ENCODE data around the gene CCDC187. TPM values are rescaled to one million over a fixed set of nuclear protein-coding genes. Genes with fewer than 3 reads are reported as not detected.

CCDC187 gene
- total and polyA plus RNA-seq, 2 of the 8 experiments (the other 6 are each of a cell fraction or from before 2014, with no cell fraction given), result 0.02 TPM; not detected in 1

DNA sequence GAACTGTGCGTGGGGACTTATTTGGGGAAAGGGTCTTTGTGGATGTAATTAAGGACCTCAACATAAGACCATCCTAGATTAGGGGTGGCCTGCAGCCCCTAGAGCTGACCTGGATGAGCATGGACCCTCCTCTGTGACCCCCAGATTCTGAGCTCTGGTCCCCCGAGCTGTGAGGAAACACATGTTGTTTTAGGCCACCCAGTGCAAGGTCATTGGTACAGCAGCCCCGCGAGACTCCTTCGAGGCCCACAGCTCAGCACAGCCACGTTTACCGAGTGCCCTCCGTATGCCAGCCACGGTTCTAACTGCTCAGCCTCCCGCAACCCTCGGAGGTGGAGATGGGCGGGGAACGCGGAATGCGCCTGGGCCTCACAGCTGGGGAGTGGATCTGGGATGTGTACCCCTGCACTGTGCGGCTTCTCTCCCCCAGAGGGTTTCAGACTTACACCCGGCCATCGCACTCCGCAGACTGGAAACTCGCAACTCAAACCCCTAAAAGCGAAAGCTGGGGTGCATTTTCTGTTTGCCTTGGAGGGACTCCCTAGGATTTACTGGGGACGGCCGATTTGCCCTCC is 18.9 kb upstream of the CCDC187 start (continued):
- TF ChIP-seq, protein P1, sequence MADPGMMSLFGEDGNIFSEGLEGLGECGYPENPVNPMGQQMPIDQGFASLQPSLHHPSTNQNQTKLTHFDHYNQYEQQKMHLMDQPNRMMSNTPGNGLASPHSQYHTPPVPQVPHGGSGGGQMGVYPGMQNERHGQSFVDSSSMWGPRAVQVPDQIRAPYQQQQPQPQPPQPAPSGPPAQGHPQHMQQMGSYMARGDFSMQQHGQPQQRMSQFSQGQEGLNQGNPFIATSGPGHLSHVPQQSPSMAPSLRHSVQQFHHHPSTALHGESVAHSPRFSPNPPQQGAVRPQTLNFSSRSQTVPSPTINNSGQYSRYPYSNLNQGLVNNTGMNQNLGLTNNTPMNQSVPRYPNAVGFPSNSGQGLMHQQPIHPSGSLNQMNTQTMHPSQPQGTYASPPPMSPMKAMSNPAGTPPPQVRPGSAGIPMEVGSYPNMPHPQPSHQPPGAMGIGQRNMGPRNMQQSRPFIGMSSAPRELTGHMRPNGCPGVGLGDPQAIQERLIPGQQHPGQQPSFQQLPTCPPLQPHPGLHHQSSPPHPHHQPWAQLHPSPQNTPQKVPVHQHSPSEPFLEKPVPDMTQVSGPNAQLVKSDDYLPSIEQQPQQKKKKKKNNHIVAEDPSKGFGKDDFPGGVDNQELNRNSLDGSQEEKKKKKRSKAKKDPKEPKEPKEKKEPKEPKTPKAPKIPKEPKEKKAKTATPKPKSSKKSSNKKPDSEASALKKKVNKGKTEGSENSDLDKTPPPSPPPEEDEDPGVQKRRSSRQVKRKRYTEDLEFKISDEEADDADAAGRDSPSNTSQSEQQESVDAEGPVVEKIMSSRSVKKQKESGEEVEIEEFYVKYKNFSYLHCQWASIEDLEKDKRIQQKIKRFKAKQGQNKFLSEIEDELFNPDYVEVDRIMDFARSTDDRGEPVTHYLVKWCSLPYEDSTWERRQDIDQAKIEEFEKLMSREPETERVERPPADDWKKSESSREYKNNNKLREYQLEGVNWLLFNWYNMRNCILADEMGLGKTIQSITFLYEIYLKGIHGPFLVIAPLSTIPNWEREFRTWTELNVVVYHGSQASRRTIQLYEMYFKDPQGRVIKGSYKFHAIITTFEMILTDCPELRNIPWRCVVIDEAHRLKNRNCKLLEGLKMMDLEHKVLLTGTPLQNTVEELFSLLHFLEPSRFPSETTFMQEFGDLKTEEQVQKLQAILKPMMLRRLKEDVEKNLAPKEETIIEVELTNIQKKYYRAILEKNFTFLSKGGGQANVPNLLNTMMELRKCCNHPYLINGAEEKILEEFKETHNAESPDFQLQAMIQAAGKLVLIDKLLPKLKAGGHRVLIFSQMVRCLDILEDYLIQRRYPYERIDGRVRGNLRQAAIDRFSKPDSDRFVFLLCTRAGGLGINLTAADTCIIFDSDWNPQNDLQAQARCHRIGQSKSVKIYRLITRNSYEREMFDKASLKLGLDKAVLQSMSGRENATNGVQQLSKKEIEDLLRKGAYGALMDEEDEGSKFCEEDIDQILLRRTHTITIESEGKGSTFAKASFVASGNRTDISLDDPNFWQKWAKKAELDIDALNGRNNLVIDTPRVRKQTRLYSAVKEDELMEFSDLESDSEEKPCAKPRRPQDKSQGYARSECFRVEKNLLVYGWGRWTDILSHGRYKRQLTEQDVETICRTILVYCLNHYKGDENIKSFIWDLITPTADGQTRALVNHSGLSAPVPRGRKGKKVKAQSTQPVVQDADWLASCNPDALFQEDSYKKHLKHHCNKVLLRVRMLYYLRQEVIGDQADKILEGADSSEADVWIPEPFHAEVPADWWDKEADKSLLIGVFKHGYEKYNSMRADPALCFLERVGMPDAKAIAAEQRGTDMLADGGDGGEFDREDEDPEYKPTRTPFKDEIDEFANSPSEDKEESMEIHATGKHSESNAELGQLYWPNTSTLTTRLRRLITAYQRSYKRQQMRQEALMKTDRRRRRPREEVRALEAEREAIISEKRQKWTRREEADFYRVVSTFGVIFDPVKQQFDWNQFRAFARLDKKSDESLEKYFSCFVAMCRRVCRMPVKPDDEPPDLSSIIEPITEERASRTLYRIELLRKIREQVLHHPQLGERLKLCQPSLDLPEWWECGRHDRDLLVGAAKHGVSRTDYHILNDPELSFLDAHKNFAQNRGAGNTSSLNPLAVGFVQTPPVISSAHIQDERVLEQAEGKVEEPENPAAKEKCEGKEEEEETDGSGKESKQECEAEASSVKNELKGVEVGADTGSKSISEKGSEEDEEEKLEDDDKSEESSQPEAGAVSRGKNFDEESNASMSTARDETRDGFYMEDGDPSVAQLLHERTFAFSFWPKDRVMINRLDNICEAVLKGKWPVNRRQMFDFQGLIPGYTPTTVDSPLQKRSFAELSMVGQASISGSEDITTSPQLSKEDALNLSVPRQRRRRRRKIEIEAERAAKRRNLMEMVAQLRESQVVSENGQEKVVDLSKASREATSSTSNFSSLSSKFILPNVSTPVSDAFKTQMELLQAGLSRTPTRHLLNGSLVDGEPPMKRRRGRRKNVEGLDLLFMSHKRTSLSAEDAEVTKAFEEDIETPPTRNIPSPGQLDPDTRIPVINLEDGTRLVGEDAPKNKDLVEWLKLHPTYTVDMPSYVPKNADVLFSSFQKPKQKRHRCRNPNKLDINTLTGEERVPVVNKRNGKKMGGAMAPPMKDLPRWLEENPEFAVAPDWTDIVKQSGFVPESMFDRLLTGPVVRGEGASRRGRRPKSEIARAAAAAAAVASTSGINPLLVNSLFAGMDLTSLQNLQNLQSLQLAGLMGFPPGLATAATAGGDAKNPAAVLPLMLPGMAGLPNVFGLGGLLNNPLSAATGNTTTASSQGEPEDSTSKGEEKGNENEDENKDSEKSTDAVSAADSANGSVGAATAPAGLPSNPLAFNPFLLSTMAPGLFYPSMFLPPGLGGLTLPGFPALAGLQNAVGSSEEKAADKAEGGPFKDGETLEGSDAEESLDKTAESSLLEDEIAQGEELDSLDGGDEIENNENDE (IDR thresholded peaks at IDR 0.05; ENCODE audit: insufficient replicate concordance, low read length), result no peak
- no peak for TF ChIP-seq CBX8 (IDR thresholded peaks at IDR 0.05; ENCODE audit: borderline replicate concordance, low read depth, low read length)
- TF ChIP-seq CHD2 (IDR thresholded peaks at IDR 0.05; ENCODE audit: low read length), result no peak
- TF ChIP-seq, protein P2, sequence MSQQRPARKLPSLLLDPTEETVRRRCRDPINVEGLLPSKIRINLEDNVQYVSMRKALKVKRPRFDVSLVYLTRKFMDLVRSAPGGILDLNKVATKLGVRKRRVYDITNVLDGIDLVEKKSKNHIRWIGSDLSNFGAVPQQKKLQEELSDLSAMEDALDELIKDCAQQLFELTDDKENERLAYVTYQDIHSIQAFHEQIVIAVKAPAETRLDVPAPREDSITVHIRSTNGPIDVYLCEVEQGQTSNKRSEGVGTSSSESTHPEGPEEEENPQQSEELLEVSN (IDR thresholded peaks at IDR 0.05), result no peak
- no peak for TF ChIP-seq NRF1 (IDR thresholded peaks at IDR 0.05; ENCODE audit: low read depth, low read length)
- no peak for TF ChIP-seq SIRT6 (IDR thresholded peaks at IDR 0.05; ENCODE audit: low read length)
- no peak for TF ChIP-seq EGR1 (IDR thresholded peaks at IDR 0.05; ENCODE audit: borderline replicate concordance, low read depth, low read length)
- no peak for TF ChIP-seq SP2 (IDR thresholded peaks at IDR 0.05; ENCODE audit: low read length)
- no peak for TF ChIP-seq TBP (IDR thresholded peaks at IDR 0.05; ENCODE audit: low read depth, low read length)
- TF ChIP-seq FOSL1 (IDR thresholded peaks at IDR 0.05; ENCODE audit: insufficient read depth, low read depth, low read length), result no peak
